HG03095 (cell line): ENCODE data around the gene HAGH.

Experiments
- ATAC-seq: cut with Tn5 transposase; IDR thresholded peaks from one replicate; pipeline ENCODE4 v1.9.1; 2021; ENCODE audit warnings: moderate library complexity; ENCODE audit not compliant: unreplicated experiment

The HAGH gene

GRCh38 chr16:1765826-1766225 is 60.8 kb downstream of the HAGH start:
- no peak for ATAC-seq

DNA sequence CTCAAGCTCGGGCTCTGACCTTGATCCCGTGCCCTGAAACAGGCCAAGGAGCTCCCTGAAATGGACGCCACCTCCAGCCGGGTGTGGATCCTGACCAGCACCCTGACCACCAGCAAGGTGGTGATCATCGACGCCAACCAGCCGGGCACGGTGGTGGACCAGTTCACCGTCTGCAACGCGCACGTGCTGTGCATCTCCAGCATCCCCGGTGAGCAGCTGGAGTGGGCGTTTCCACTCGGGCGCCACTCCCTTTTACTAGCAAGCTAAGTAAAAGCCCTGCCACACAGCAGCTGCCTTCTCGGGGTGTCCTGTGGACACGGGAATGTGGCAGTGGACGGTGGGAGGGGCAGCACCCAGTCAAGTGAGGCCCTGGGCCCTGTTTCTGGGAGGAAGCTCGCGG is 61.7 kb downstream of the HAGH start:
- ATAC-seq: no peak

DNA sequence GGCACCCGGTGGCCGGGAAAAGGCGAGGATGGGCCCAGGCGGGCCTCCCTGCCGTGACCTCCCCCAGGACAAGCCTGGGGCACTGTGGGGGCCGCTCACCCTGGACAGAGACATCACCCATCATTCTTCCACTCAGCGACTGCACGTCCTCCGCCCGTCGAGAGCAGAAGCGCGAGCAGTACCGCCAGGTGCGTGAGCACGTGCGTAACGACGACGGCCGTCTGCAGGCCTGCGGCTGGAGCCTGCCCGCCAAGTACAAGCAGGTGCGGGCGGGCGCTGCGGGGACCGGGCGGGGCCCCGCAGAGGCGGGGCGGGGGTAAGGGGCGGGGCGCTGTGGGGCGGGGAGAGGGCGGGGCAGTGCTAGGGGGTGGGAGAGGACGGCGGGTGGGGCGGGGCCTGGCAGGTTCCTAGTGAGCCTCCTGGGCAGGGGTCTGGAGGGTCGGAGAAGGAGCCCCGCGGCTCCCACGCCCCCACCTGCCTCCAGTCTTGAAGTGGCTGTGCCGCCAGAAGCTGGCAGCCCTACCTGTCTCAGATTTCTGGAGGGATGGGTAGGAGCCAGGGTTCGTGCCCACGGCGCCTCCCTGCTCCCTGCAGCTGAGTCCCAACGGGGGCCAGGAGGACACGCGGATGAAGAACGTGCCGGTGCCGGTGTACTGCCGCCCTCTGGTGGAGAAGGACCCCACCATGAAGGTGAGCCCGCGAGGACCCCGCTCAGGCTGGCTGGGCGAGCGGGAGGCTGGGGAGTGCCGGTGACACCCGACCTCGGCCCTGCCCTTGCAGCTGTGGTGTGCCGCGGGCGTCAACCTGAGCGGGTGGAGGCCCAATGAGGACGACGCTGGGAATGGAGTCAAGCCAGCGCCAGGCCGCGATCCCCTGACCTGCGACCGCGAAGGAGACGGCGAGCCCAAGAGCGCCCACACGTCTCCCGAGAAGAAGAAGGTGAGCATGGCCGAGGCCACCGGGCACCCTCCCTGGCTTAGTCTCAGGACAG is 62.8 kb downstream of the HAGH start:
- ATAC-seq: no peak

- no peak for ATAC-seq
Observed at GRCh38 chr16:1762879-1763520, 63.6 kb downstream of the HAGH start.

DNA sequence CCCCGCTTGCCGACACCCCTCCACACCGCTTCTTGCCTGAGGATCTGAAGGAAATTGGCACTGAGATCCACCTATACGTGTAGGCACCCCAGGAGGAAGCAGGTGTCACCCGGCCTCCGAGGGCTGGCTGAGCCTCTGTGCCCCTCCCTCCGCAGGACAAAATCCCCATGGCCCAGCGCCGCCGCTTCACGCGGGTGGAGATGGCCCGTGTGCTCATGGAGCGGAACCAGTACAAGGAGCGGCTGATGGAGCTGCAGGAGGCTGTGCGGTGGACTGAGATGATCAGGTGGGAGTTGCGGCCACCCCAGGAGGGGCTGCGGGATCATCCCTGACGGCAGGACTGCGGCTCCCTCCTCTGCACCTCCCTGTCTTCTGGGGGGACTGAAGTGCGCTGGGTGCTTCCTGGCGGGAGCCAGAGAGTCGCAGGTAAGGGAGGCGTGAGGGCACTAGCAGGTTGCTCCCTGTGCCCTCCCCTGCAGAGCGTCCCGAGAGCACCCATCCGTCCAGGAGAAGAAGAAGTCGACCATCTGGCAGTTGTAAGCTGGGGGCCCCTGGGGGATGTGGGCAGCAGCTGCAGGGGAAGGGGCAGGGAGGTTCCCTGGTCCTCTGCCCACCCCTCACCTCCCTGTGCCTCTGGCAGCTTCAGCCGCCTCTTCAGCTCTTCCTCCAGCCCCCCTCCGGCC is 64.3 kb downstream of the HAGH start:
- ATAC-seq: no peak

- no peak for ATAC-seq
Observed at GRCh38 chr16:1761751-1762150, 64.9 kb downstream of the HAGH start.

GRCh38 chr16:1760911-1761310 is 65.7 kb downstream of the HAGH start:
- ATAC-seq: no peak

DNA sequence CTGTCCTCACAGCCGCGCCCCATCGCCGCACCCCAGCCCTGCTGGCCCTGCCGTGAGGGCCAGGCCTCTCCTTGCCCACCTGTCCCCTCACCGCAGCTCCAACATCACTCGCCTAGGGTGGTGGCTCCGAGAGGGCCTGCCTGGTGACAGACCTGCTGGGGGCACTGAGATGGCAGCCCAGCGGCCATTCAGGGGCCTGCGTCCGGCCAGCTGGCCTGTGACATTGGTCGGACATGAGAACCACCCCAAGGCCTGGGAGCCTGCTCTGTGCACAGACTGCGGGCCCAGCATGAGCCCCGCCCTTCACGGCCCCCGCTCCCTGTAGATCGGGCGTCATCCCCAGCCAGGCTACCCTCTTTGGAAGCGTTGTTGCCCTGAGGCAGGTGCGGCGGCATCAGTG is 67.1 kb downstream of the HAGH start:
- ATAC-seq: no peak

DNA sequence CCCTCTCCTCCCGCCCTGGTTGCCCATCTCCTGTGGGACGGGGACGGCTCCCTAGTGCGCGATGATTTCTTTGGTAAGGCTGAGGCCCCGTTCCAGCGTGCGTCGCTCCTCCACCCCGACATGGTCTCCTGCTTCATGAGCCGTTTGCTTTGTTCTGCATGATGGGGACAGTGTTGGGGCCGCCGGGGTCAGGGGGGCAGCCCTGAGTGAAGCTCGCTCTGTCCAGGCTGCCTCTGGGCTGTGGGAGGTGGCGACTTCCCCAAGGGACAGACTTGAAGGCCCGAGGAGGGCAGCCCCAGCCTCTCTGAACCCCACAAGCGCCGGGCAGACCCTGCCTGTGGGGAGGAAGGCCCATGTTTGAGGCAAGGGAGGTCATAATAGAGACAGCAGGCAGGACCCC is 67.7 kb downstream of the HAGH start:
- no peak for ATAC-seq

- no peak for ATAC-seq
Observed at GRCh38 chr16:1757714-1758461, 68.7 kb downstream of the HAGH start.
